ENCODE data around the gene LRP2BP.

- TF ChIP-seq CTCF (IDR thresholded peaks at IDR 0.05) (no peak), ZNF138 (CRISPR knock-in tag; conservative IDR thresholded peaks at IDR 0.05) (no peak), USF2 (CRISPR knock-in tag; IDR thresholded peaks at IDR 0.05) (no peak), ZBTB21 (CRISPR knock-in tag; IDR thresholded peaks at IDR 0.05; ENCODE audit: borderline replicate concordance) (no peak), MAX (CRISPR knock-in tag; IDR thresholded peaks at IDR 0.05) (no peak), CREB1 (CRISPR knock-in tag; IDR thresholded peaks at IDR 0.05) (no peak), TP53 (CRISPR knock-in tag; IDR thresholded peaks at IDR 0.05) (no peak), PRDM15 (CRISPR knock-in tag; IDR thresholded peaks at IDR 0.05) (no peak), CDX4 (CRISPR knock-in tag; IDR thresholded peaks at IDR 0.05; ENCODE audit: borderline replicate concordance) (no peak), ZNF416 (CRISPR knock-in tag; IDR thresholded peaks at IDR 0.05) (no peak), MXD4 (CRISPR knock-in tag; IDR thresholded peaks at IDR 0.05; ENCODE audit: borderline replicate concordance) (no peak), ZNF121 (CRISPR knock-in tag; IDR thresholded peaks at IDR 0.05) (no peak)
- TF ChIP-seq, protein P1, sequence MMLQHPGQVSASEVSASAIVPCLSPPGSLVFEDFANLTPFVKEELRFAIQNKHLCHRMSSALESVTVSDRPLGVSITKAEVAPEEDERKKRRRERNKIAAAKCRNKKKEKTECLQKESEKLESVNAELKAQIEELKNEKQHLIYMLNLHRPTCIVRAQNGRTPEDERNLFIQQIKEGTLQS (CRISPR knock-in tag; conservative IDR thresholded peaks at IDR 0.05), result no peak
- TF ChIP-seq, protein P2, sequence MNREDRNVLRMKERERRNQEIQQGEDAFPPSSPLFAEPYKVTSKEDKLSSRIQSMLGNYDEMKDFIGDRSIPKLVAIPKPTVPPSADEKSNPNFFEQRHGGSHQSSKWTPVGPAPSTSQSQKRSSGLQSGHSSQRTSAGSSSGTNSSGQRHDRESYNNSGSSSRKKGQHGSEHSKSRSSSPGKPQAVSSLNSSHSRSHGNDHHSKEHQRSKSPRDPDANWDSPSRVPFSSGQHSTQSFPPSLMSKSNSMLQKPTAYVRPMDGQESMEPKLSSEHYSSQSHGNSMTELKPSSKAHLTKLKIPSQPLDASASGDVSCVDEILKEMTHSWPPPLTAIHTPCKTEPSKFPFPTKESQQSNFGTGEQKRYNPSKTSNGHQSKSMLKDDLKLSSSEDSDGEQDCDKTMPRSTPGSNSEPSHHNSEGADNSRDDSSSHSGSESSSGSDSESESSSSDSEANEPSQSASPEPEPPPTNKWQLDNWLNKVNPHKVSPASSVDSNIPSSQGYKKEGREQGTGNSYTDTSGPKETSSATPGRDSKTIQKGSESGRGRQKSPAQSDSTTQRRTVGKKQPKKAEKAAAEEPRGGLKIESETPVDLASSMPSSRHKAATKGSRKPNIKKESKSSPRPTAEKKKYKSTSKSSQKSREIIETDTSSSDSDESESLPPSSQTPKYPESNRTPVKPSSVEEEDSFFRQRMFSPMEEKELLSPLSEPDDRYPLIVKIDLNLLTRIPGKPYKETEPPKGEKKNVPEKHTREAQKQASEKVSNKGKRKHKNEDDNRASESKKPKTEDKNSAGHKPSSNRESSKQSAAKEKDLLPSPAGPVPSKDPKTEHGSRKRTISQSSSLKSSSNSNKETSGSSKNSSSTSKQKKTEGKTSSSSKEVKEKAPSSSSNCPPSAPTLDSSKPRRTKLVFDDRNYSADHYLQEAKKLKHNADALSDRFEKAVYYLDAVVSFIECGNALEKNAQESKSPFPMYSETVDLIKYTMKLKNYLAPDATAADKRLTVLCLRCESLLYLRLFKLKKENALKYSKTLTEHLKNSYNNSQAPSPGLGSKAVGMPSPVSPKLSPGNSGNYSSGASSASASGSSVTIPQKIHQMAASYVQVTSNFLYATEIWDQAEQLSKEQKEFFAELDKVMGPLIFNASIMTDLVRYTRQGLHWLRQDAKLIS (CRISPR knock-in tag; IDR thresholded peaks at IDR 0.05; ENCODE audit: borderline replicate concordance), result no peak
These were observed 61.4 kb downstream of the LRP2BP start for GRCh38 chr4:185334326-185334725.

Measured in WTC11 (cell line).